ENCODE results near the gene ELMOD3. TPM values are rescaled to one million over a fixed set of nuclear protein-coding genes. Genes with fewer than 3 reads are reported as not detected.
"Not testable (repeated sequence)": the region's sequence is repeated elsewhere in the genome, so short reads cannot be mapped to it uniquely, and the experiment has no call there.

ELMOD3 gene
- total and polyA plus RNA-seq, 9 of the 15 experiments (the other 6 are each of a cell fraction or from before 2014, with no cell fraction given) = 2.7 to 18.7 (median 11.6) TPM

DNA sequence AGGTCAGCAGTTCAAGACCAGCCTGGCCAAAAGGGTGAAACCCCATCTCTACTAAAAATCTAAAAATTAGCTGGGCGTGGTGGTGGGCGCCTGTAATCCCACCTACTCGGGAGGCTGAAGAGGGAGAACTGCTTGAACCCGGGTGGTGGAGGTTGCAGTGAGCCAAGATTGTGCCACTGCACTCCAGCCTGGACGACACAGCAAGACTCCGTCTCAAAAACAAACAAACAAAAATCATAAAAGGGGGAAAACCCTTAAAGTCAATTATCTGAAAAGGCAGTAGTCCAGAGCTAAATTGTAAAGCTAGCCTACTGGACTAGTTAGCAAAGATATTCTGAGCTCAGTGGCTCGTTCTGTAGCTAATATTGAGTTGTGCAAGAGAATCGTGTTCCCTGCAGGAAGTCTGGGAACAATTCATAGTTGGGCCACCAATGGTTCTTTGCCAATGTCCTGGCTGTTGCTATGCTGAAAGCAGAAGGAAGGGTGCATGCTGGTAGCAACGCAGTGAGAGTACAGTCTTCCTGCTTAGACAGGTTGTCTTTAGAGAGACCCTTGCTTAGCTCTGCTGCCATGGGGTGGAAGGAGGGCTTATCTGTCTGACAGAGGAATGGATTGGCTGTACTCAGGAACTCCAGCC lies 31.1 kb upstream of the ELMOD3 start:
- H3K4me2 ChIP-seq (ENCODE audit: insufficient read depth, low read length) = no peak overlapping the region
- in situ Hi-C loops (cut with MboI) = no loop called here
- H3K9ac ChIP-seq (ENCODE audit: insufficient read depth in 1 of 2, low read depth in 2 of 2, low read length in 2 of 2) = no peak overlapping the region
- ATAC-seq (no peak), DNase-seq (ENCODE audit: extremely low read depth in 1 of 4, low spot score in 3 of 4) (no peak), FAIRE-seq (no peak)
- H3K9me3 ChIP-seq (replicated peaks; ENCODE audit: control insufficient read depth, insufficient read depth, low read depth, low read length) = no peaks in the 10 kb centered on the region
- H3K4me3 ChIP-seq = no peak overlapping the region
- H2AFZ ChIP-seq (ENCODE audit: low read depth, low read length) = no peak overlapping the region
- ChIA-PET POLR2A (interaction anchor here (1.5 kb wide), 1 partner anchor 16 kb away, joined by 4 read pairs; no protein-coding TSS in a partner anchor), CTCF (ENCODE audit: low intra/inter-chr PET ratio) (no interaction called here)
- peaks cover 19% of the 10 kb centered on the region for H4K20me1 ChIP-seq (replicated peaks; ENCODE audit: control insufficient read depth, insufficient read depth, low read length)
- H3K9me1 ChIP-seq (ENCODE audit: control insufficient read depth, insufficient read depth, low read length) = peaks cover 6% of the 10 kb centered on the region
- BruUV-seq (replicated peaks) = no TSS peak
- H3K27me3 ChIP-seq (ENCODE audit: control insufficient read depth in 2 of 2, insufficient read depth in 2 of 2, low read length in 2 of 2) = no peaks in the 10 kb centered on the region
- no peak for TF ChIP-seq ZBED1 (IDR thresholded peaks at IDR 0.05)
- 0 out of 2 replicates have a peak, but pooled peaks have one; percentile 11 for TF ChIP-seq ZFX (CRISPR knock-in tag; IDR thresholded peaks at IDR 0.05)
- peaks cover 65% of the 10 kb centered on the region for H3K79me2 ChIP-seq (ENCODE audit: control insufficient read depth, insufficient read depth, low read length)
- H3K4me1 ChIP-seq (replicated peaks in 1 of 2; ENCODE audit: control insufficient read depth in 2 of 2, insufficient read depth in 2 of 2, low read length in 2 of 2) = peaks cover 14 to 17% of the 10 kb centered on the region in 2 experiments; a peak in 4 of 5 replicates
- intact Hi-C loops (cut with micrococcal nuclease) = no loop called here
- WGBS (ENCODE audit: insufficient coverage, low coverage, missing lambda C conversion rate) = 92% methylated on average over 8 of the region's 9 CpGs
- peaks cover 80% of the 10 kb centered on the region for H3K36me3 ChIP-seq (ENCODE audit: control insufficient read depth, insufficient read depth, low read length)
- H3K27ac ChIP-seq (ENCODE audit: extremely low read depth, low read depth, low read length) = no peak overlapping the region

DNA sequence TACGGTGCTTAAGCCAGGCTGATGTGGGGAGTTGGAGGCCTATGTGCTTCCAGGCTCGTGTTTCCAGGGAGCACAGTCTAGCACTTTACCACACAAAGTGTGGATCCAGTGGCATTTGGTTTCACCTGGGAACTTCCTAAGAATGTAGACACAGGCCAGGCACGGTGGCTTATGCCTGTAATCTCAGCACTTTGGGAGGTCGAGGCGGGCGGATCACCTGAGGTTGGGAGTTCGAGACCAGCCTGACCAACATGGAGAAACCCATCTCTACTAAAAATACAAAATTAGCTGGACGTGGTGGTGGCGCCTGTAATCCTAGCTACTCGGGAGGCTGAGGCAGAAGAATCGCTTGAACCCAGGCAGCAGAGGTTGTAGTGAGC lies 30.6 kb upstream of the ELMOD3 start:
- H3K9ac ChIP-seq (ENCODE audit: insufficient read depth in 1 of 2, low read depth in 2 of 2, low read length in 2 of 2); H3K4me2 ChIP-seq (ENCODE audit: insufficient read depth, low read length); CTCF ChIA-PET (ENCODE audit: low intra/inter-chr PET ratio); FAIRE-seq; H3K9me1 ChIP-seq (ENCODE audit: control insufficient read depth, insufficient read depth, low read length); DNase-seq (ENCODE audit: extremely low read depth in 1 of 4, low spot score in 3 of 4); H3K27ac ChIP-seq (ENCODE audit: extremely low read depth, low read depth, low read length); H3K9me3 ChIP-seq (replicated peaks; ENCODE audit: control insufficient read depth, insufficient read depth, low read depth, low read length); intact Hi-C loops (cut with micrococcal nuclease); H3K27me3 ChIP-seq (ENCODE audit: control insufficient read depth in 2 of 2, insufficient read depth in 2 of 2, low read length in 2 of 2); H3K4me3 ChIP-seq; ATAC-seq; H2AFZ ChIP-seq (ENCODE audit: low read depth, low read length); BruUV-seq (replicated peaks); in situ Hi-C loops (cut with MboI): not testable (repeated sequence)
- 97% methylated on average over 10 of the region's 11 CpGs for WGBS (ENCODE audit: insufficient coverage, low coverage, missing lambda C conversion rate)
- POLR2A ChIA-PET = interaction anchor here (1.5 kb wide), 1 partner anchor 16 kb away, joined by 4 read pairs; no protein-coding TSS in a partner anchor
- Histone ChIP-seq H3K79me2 (ENCODE audit: control insufficient read depth, insufficient read depth, low read length) (peaks cover 62% of the 10 kb centered on the region), H3K36me3 (ENCODE audit: control insufficient read depth, insufficient read depth, low read length) (peaks cover 75% of the 10 kb centered on the region), H4K20me1 (replicated peaks; ENCODE audit: control insufficient read depth, insufficient read depth, low read length) (peaks cover 19% of the 10 kb centered on the region), H3K4me1 (replicated peaks in 1 of 2; ENCODE audit: control insufficient read depth in 2 of 2, insufficient read depth in 2 of 2, low read length in 2 of 2) (peaks cover 14 to 19% of the 10 kb centered on the region in 2 experiments; a peak in 4 of 5 replicates)

Measured in K562 (cell line).